22Rv1 (cell line): ENCODE results near the gene PCCA.

ENCODE experiments used
- ZFX ChIP-seq: fragments of 450-650 bp; IDR thresholded peaks from 2 replicates; pipeline ENCODE4 v1.6.1; 2017; ENCODE audit warnings: antibody characterized with exemption, borderline replicate concordance
- TF ChIP-seq, protein P1 (sequence below): fragments of 450-650 bp; IDR thresholded peaks from 2 replicates; pipeline ENCODE4 v1.5.1; 2017; ENCODE audit warnings: mild to moderate bottlenecking

DNA sequence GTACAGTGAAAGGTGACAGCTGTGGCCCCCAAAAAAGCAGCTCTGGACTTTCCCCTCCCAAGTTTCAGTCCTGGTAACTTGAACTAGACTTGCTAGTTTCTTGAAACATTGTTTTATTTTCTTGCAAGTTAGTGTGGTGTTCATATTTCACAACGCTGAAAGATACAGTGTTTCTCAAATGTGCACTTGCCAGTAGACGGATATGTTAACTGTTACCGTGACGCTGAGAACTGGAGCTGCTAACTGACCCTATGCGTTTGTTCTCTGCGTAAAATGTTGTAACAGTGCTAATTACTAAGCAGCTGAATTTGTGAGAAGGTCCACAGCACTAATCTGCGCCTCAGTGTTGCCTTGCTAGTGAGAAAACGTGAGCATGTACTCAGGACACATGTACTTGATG is 420.1 kb downstream of the PCCA start:
- TF ChIP-seq, protein P1, sequence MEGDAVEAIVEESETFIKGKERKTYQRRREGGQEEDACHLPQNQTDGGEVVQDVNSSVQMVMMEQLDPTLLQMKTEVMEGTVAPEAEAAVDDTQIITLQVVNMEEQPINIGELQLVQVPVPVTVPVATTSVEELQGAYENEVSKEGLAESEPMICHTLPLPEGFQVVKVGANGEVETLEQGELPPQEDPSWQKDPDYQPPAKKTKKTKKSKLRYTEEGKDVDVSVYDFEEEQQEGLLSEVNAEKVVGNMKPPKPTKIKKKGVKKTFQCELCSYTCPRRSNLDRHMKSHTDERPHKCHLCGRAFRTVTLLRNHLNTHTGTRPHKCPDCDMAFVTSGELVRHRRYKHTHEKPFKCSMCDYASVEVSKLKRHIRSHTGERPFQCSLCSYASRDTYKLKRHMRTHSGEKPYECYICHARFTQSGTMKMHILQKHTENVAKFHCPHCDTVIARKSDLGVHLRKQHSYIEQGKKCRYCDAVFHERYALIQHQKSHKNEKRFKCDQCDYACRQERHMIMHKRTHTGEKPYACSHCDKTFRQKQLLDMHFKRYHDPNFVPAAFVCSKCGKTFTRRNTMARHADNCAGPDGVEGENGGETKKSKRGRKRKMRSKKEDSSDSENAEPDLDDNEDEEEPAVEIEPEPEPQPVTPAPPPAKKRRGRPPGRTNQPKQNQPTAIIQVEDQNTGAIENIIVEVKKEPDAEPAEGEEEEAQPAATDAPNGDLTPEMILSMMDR: no peak
- no peak for TF ChIP-seq ZFX
